Mucosa of stomach (tissue), 1 donor: ENCODE results near the gene MBNL2.

ENCODE experiments used
- H3K27me3 ChIP-seq: one replicate; pipeline ENCODE4 v1.7.0; 2013; ENCODE audit warnings: mild to moderate bottlenecking, low read length; ENCODE audit not compliant: control insufficient read depth, insufficient read depth
- H3K36me3 ChIP-seq: one replicate; pipeline ENCODE4 v1.7.0; 2013; ENCODE audit warnings: low read length; ENCODE audit not compliant: control insufficient read depth, insufficient read depth
- H3K4me1 ChIP-seq: one replicate; pipeline ENCODE4 v1.7.0; 2013; ENCODE audit warnings: mild to moderate bottlenecking, low read length; ENCODE audit not compliant: control insufficient read depth, insufficient read depth
- H3K4me3 ChIP-seq: one replicate; pipeline ENCODE4 v1.7.0; 2013; ENCODE audit warnings: low read length
- H3K9ac ChIP-seq: one replicate; pipeline ENCODE4 v1.7.0; 2013; ENCODE audit warnings: mild to moderate bottlenecking, low read length, moderate library complexity
- H3K9me3 ChIP-seq: one replicate; pipeline ENCODE4 v1.7.0; 2013; ENCODE audit warnings: mild to moderate bottlenecking, low read length, moderate library complexity; ENCODE audit not compliant: control insufficient read depth
- donor health status: Pancreatic carcinoma.

Gene MBNL2

DNA sequence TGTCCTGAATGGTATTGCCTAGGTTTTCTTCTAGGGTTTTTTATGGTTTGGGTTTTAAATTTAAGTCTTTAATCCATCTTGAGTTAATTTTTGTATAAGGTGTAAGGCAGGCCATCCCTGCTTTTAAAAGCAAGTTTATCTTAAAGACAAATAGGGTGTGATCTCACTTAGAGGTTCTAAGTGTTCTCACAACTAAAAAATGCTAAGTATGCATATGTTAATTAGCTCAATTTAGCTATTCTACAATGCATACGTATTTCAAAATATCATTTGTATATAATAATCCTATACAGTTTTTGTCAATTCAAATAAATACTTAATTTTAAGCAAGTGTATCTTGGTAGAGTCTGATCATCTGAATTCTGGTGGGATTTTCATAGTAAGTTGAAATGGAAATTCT lies 50.4 kb downstream of the MBNL2 start:
- no peaks in the 10 kb centered on the region for H3K27me3 ChIP-seq
- no peaks in the 10 kb centered on the region for H3K9me3 ChIP-seq
- peaks cover 12% of the 10 kb centered on the region for H3K4me1 ChIP-seq
- no peak overlapping the region for H3K4me3 ChIP-seq
- H3K9ac ChIP-seq, result no peak overlapping the region
- no peaks in the 10 kb centered on the region for H3K36me3 ChIP-seq

DNA sequence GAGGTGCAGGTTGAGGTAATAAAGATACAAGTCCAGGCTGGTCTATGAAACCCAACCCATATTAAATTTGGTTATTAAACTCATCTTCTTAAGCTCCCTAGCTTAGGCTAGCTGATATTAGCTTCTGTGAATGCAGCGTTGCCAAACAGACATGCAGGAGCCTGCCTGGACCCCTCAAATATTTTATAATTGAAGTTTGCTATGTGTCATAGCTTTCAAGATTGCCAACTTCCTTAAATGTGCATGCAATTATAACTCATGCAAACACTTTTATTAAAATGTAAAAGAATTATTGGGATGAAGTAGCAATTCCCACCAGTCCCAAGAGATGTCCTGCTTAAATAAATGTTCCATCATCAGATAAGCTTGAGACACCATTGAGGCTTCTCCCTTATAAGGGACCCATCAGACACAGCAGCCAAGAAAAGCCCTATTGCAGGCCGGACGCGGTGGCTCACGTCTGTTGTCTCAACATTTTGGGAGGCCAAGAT lies 51.3 kb downstream of the MBNL2 start:
- H3K9me3 ChIP-seq, result no peaks in the 10 kb centered on the region
- no peak overlapping the region for H3K9ac ChIP-seq
- peaks cover 14% of the 10 kb centered on the region for H3K4me1 ChIP-seq

DNA sequence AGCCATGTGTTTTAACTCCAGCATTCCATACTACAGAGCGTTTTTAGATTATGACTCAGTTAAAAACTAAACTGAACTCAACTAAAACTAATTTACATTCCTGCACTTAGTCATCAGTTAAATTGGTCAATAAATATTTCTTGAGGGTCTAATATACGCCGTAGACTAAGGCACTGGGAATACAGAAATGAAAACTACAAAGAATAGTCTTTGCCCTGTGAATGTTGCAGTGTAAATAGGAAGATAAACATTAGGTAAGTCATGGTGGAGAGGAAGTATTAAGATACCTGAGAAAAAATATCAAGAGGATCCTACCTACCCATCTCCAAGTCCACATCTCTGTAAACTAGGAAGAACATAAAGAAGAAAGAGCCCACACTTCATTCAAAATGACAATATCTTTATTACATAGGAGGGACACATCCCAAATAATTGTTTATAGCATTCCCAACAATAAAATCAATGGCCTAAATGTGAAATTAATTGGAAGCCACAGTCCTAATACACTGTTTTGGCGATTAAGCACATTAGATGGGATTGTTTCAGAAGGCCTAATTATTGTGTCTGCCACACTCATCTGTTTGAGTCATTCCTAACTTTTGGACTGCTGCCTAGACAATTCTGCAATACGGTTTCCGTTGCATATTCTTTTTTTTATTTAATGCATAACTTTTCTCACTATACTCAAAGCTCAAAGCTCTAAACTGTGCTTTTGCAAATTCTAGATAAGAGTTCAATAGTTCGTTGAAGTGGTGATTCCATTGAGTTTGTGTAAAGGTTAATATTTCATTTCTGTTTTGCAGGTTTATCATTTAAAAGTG lies 52.9 kb downstream of the MBNL2 start:
- Histone ChIP-seq H3K27me3 (no peaks in the 10 kb centered on the region), H3K36me3 (no peaks in the 10 kb centered on the region), H3K9ac (no peak overlapping the region), H3K4me3 (no peak overlapping the region), H3K9me3 (no peaks in the 10 kb centered on the region), H3K4me1 (peaks cover 19% of the 10 kb centered on the region)

More for the DNA sequence above, 51.3 kb downstream of the MBNL2 start:
- Histone ChIP-seq H3K27me3 (no peaks in the 10 kb centered on the region), H3K36me3 (no peaks in the 10 kb centered on the region), H3K4me3 (no peak overlapping the region)

DNA sequence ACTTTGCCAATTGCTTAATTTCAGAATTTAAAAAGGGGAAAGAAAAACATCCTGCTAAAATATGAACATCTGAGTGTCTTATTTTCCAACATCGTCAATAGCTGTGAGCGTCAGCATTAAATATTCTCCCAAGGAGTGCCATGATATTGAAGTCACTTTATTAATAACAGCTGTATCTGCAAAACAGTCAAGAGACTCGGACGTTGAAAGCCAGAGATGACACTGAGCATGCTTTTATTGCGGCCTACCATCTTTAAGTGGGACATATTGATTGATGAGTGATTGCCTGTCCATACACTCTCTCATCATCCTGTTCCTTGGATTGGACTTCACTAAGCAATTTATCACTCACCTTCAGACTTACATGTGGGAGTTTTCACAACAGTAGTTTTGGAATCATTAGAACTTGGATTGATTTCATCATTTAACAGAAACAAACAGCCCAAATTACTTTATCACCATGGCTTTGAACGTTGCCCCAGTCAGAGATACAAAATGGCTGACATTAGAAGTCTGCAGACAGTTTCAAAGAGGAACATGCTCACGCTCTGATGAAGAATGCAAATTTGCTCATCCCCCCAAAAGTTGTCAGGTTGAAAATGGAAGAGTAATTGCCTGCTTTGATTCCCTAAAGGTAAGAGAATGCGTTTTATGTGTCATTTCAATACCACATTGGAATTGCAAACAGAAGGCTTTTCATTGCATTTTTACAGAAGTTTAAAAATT lies 53.8 kb downstream of the MBNL2 start:
- peaks cover 19% of the 10 kb centered on the region for H3K4me1 ChIP-seq
- H3K27me3 ChIP-seq, result no peaks in the 10 kb centered on the region
- no peaks in the 10 kb centered on the region for H3K9me3 ChIP-seq
- H3K4me3 ChIP-seq, result no peak overlapping the region
- H3K36me3 ChIP-seq, result no peaks in the 10 kb centered on the region
- H3K9ac ChIP-seq, result no peak overlapping the region

GRCh38 chr13:97276862-97277269 lies 54.7 kb downstream of the MBNL2 start:
- Histone ChIP-seq H3K4me1 (peaks cover 19% of the 10 kb centered on the region), H3K27me3 (no peaks in the 10 kb centered on the region), H3K9ac (no peak overlapping the region), H3K36me3 (no peaks in the 10 kb centered on the region), H3K4me3 (no peak overlapping the region), H3K9me3 (no peaks in the 10 kb centered on the region)

- Histone ChIP-seq H3K4me1 (peaks cover 19% of the 10 kb centered on the region), H3K9ac (no peak overlapping the region)
Measured at GRCh38 chr13:97278435-97279411, 56.6 kb downstream of the MBNL2 start.

GRCh38 chr13:97279913-97280312 lies 57.8 kb downstream of the MBNL2 start:
- H3K27me3 ChIP-seq, result no peaks in the 10 kb centered on the region
- no peaks in the 10 kb centered on the region for H3K9me3 ChIP-seq
- H3K4me1 ChIP-seq, result peaks cover 9% of the 10 kb centered on the region
- no peak overlapping the region for H3K4me3 ChIP-seq
- no peaks in the 10 kb centered on the region for H3K36me3 ChIP-seq
- no peak overlapping the region for H3K9ac ChIP-seq

More at GRCh38 chr13:97278435-97279411, 56.6 kb downstream of the MBNL2 start:
- no peaks in the 10 kb centered on the region for H3K36me3 ChIP-seq
- H3K4me3 ChIP-seq, result no peak overlapping the region
- no peaks in the 10 kb centered on the region for H3K9me3 ChIP-seq
- H3K27me3 ChIP-seq, result no peaks in the 10 kb centered on the region

- H3K4me3 ChIP-seq, result no peak overlapping the region
- no peaks in the 10 kb centered on the region for H3K9me3 ChIP-seq
- peaks cover 7% of the 10 kb centered on the region for H3K4me1 ChIP-seq
- H3K36me3 ChIP-seq, result no peaks in the 10 kb centered on the region
- no peaks in the 10 kb centered on the region for H3K27me3 ChIP-seq
- no peak overlapping the region for H3K9ac ChIP-seq
Measured at GRCh38 chr13:97280478-97280877, 58.3 kb downstream of the MBNL2 start.

- Histone ChIP-seq H3K36me3 (no peaks in the 10 kb centered on the region), H3K4me1 (peaks cover 7% of the 10 kb centered on the region), H3K27me3 (no peaks in the 10 kb centered on the region), H3K9ac (no peak overlapping the region), H3K9me3 (no peaks in the 10 kb centered on the region), H3K4me3 (no peak overlapping the region)
Measured at GRCh38 chr13:97281028-97281427, 58.9 kb downstream of the MBNL2 start.

GRCh38 chr13:97282705-97283104 lies 60.6 kb downstream of the MBNL2 start:
- H3K9me3 ChIP-seq, result no peaks in the 10 kb centered on the region
- no peak overlapping the region for H3K4me3 ChIP-seq
- H3K4me1 ChIP-seq, result peaks cover 7% of the 10 kb centered on the region
- H3K27me3 ChIP-seq, result no peaks in the 10 kb centered on the region
- H3K36me3 ChIP-seq, result no peaks in the 10 kb centered on the region
- H3K9ac ChIP-seq, result no peak overlapping the region

DNA sequence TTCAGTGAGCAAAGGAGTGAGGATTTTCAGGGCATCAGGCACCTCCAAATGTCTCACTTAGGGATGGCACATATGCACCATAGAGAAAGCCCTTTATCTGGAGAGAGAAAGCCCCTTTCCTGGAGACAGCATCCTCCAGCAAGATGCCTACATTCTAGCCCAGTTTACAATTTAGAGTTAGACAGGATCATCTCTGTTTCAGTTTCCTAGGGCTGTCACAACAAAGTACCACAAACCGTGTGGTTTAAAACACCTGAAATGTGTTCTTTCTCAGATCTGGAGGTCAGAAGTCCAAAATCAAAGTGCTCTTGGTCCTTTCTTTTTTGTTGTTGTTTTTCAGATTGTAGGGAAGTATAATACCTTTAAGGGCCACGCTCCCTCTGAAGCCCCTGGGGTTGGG lies 61.8 kb downstream of the MBNL2 start:
- Histone ChIP-seq H3K4me3 (no peak overlapping the region), H3K27me3 (no peaks in the 10 kb centered on the region), H3K4me1 (peaks cover under 1% of the 10 kb centered on the region), H3K9ac (no peak overlapping the region), H3K9me3 (no peaks in the 10 kb centered on the region), H3K36me3 (no peaks in the 10 kb centered on the region)
